Epithelial cell of alveolus of lung (primary cell): ENCODE measurements around the gene ABCB7. TPM values are rescaled to one million over a fixed set of nuclear protein-coding genes. Genes with fewer than 3 reads are reported as not detected.

ENCODE experiments used
- total RNA-seq: library from RNA; depleted of rRNA; stranded (reverse); fragments of >200 nt; gene quantifications from 2 replicates; pipeline ENCODE4 v1.2.1, GENCODE V29; 2015

Gene ABCB7
- 24.3 and 32.6 TPM in 2 replicates for total RNA-seq

GRCh38 chrX:75155827-75156525, at the start of gene ABCB7:
Gene ABCB7, minus strand, starts transcription at chrX:75156283. Its CDS starts 11 bp downstream, at chrX:75156272.

Other genes starting within 250 kb of the ABCB7 start
- gene NEXMIF, start 230.8 kb downstream of the ABCB7 start, total RNA-seq = under 0.01 TPM in 1 of 2 replicates, not detected in the other
- 8.1 and 12.9 TPM in 2 replicates for gene UPRT, start 117.8 kb upstream of the ABCB7 start, total RNA-seq